ENCODE data around the gene LIPN. TPM values are rescaled to one million over a fixed set of nuclear protein-coding genes. Genes with fewer than 3 reads are reported as not detected.

The LIPN gene
- polyA plus RNA-seq, 3 donors, result not detected

- DNase-seq (ENCODE audit: extremely low read depth in 1 of 11, low read depth in 9 of 11, low spot score in 4 of 11), result peak in 9 of 11 donors; percentile 8 to 40 (median 32)
These were observed 50.6 kb downstream of the LIPN start for GRCh38 chr10:88810196-88810961.

- no peak for DNase-seq (ENCODE audit: extremely low read depth in 1 of 11, low read depth in 9 of 11, low spot score in 4 of 11)
These were observed 53.4 kb downstream of the LIPN start for GRCh38 chr10:88813200-88813599.

GRCh38 chr10:88819290-88819689 is 59.5 kb downstream of the LIPN start:
- DNase-seq (ENCODE audit: extremely low read depth in 1 of 11, low read depth in 9 of 11, low spot score in 4 of 11), result no peak

- DNase-seq (ENCODE audit: extremely low read depth in 1 of 11, low read depth in 9 of 11, low spot score in 4 of 11), result peak in 9 of 11 donors; percentile 8 to 45 (median 33)
These were observed 61.1 kb downstream of the LIPN start for GRCh38 chr10:88820748-88821401.

- no peak for DNase-seq (ENCODE audit: extremely low read depth in 1 of 11, low read depth in 9 of 11, low spot score in 4 of 11)
These were observed 66.6 kb downstream of the LIPN start for GRCh38 chr10:88826388-88826787.

GRCh38 chr10:88827671-88828070 is 67.9 kb downstream of the LIPN start:
- DNase-seq (ENCODE audit: extremely low read depth in 1 of 11, low read depth in 9 of 11, low spot score in 4 of 11), result no peak

- no peak for DNase-seq (ENCODE audit: extremely low read depth in 1 of 11, low read depth in 9 of 11, low spot score in 4 of 11)
These were observed 68.5 kb downstream of the LIPN start for GRCh38 chr10:88828310-88828709.

Other genes with a start within 250 kb of the LIPN start
- gene RNLS, start 176.7 kb upstream of the LIPN start, polyA plus RNA-seq (ENCODE audit: insufficient read length in 3 of 3), result 10 to 100 TPM; 16.1 to 20.0 (median 16.2) TPM
- gene LIPJ, start 173.3 kb upstream of the LIPN start, polyA plus RNA-seq (ENCODE audit: insufficient read length in 3 of 3), result under 1 TPM; 0.30 to 0.38 (median 0.32) TPM
- gene LIPF, start 95.6 kb upstream of the LIPN start, polyA plus RNA-seq (ENCODE audit: insufficient read length in 3 of 3), result under 1 TPM; 0.22 to 0.29 (median 0.26) TPM
- gene LIPK, start 53.8 kb upstream of the LIPN start, polyA plus RNA-seq (ENCODE audit: insufficient read length in 3 of 3), result not detected
- gene LIPM, start 42.7 kb downstream of the LIPN start, polyA plus RNA-seq (ENCODE audit: insufficient read length in 3 of 3), result not detected
- gene ANKRD22, start 91.8 kb downstream of the LIPN start, polyA plus RNA-seq (ENCODE audit: insufficient read length in 3 of 3), result under 1 TPM in 2 of 3 donors, not detected in 1; 0.17 to 0.36 TPM
- gene STAMBPL1, start 120.2 kb downstream of the LIPN start, polyA plus RNA-seq (ENCODE audit: insufficient read length in 3 of 3), result 1 to 10 TPM; 1.5 to 1.8 (median 1.6) TPM
- 100 to 1,000 TPM; 139 to 194 (median 183) TPM for gene ACTA2, start 192.8 kb downstream of the LIPN start, polyA plus RNA-seq (ENCODE audit: insufficient read length in 3 of 3)
- 10 to 100 TPM in 2 of 3 donors, 1 to 10 TPM in 1; 9.6 to 14.7 (median 10.6) TPM for gene FAS, start 230.8 kb downstream of the LIPN start, polyA plus RNA-seq (ENCODE audit: insufficient read length in 3 of 3)

All from renal cortex interstitium (tissue), 11 donors.